HEK293T (cell line): ENCODE results near the gene ADGRB2.

Experiments used
- CTCF ChIA-PET: fragments of 350-600 bp; formaldehyde crosslinking; extraction: SDS; loops from one replicate; lab custom pipeline; 2021; ENCODE audit warnings: antibody characterized with exemption, inconsistent platforms; lab: Yijun Ruan, JAX
- POLR2A ChIA-PET: fragments of 350-600 bp; formaldehyde crosslinking; extraction: SDS; loops from one replicate; lab custom pipeline; 2020; ENCODE audit warnings: antibody characterized with exemption, inconsistent platforms; lab: Yijun Ruan, JAX
- DNase-seq: peaks from one replicate; pipeline ENCODE4 v3.0.0; 2012; ENCODE audit warnings: mixed read lengths; ENCODE audit errors: extremely low spot score
- ARNT ChIP-seq: fragments of 450-650 bp; IDR thresholded peaks from 2 replicates; pipeline ENCODE4 v1.6.1; 2017; ENCODE audit warnings: mild to moderate bottlenecking
- BHLHE40 ChIP-seq: fragments of 450-650 bp; IDR thresholded peaks from 2 replicates; pipeline ENCODE4 v1.6.1; 2016; ENCODE audit warnings: mild to moderate bottlenecking, moderate library complexity, borderline replicate concordance
- CTBP1 ChIP-seq: fragments of 450-650 bp; IDR thresholded peaks from 2 replicates; pipeline ENCODE4 v1.6.1; 2016; ENCODE audit warnings: borderline replicate concordance
- ELF4 ChIP-seq: fragments of 450-650 bp; IDR thresholded peaks from 2 replicates; pipeline ENCODE4 v1.6.1; 2017; ENCODE audit warnings: antibody characterized with exemption
- FOXA1 ChIP-seq: fragments of 450-650 bp; IDR thresholded peaks from 2 replicates; pipeline ENCODE4 v1.6.1; 2016; ENCODE audit warnings: mild to moderate bottlenecking
- FOXK2 ChIP-seq: fragments of 450-650 bp; IDR thresholded peaks from 2 replicates; pipeline ENCODE4 v1.6.1; 2016; ENCODE audit warnings: mild to moderate bottlenecking
- FOXM1 ChIP-seq: fragments of 450-650 bp; IDR thresholded peaks from 2 replicates; pipeline ENCODE4 v1.6.1; 2017; ENCODE audit warnings: mild to moderate bottlenecking, borderline replicate concordance
- HDGF ChIP-seq: fragments of 450-650 bp; IDR thresholded peaks from 2 replicates; pipeline ENCODE4 v1.6.1; 2017; ENCODE audit warnings: antibody characterized with exemption, borderline replicate concordance
- L3MBTL2 ChIP-seq: fragments of 450-650 bp; conservative IDR thresholded peaks from 2 replicates; pipeline ENCODE4 v1.6.1; 2016; ENCODE audit warnings: mild to moderate bottlenecking
- LEF1 ChIP-seq: fragments of 450-650 bp; IDR thresholded peaks from 2 replicates; pipeline ENCODE4 v1.6.1; 2017; ENCODE audit warnings: mild to moderate bottlenecking, borderline replicate concordance
- NFRKB ChIP-seq: fragments of 450-650 bp; IDR thresholded peaks from 2 replicates; pipeline ENCODE4 v1.6.1; 2016; ENCODE audit warnings: mild to moderate bottlenecking, moderate library complexity
- PKNOX1 ChIP-seq: fragments of 450-650 bp; IDR thresholded peaks from 2 replicates; pipeline ENCODE4 v1.6.1; 2016
- SP1 ChIP-seq: fragments of 450-650 bp; IDR thresholded peaks from 2 replicates; pipeline ENCODE4 v1.6.1; 2017
- SUZ12 ChIP-seq: fragments of 450-650 bp; IDR thresholded peaks from 2 replicates; pipeline ENCODE4 v1.6.1; 2016; ENCODE audit warnings: mild to moderate bottlenecking
- TARDBP ChIP-seq: fragments of 450-650 bp; IDR thresholded peaks from 2 replicates; pipeline ENCODE4 v1.6.1; 2016
- ZNF384 ChIP-seq: fragments of 450-650 bp; IDR thresholded peaks from 2 replicates; pipeline ENCODE4 v1.6.1; 2016

ADGRB2 gene

GRCh38 chr1:31779687-31780086 lies 15.5 kb upstream of the ADGRB2 start:
- no peak for DNase-seq
- TF ChIP-seq L3MBTL2, result no peak
- TF ChIP-seq FOXA1, result no peak
- TF ChIP-seq FOXK2, result no peak
- TF ChIP-seq BHLHE40, result no peak
- TF ChIP-seq CTBP1, result no peak
- no peak for TF ChIP-seq SP1
- no peak for TF ChIP-seq HDGF
- TF ChIP-seq LEF1, result no peak
- TF ChIP-seq ARNT, result no peak
- no peak for TF ChIP-seq NFRKB
- no peak for TF ChIP-seq ELF4
- TF ChIP-seq PKNOX1, result no peak
- TF ChIP-seq SUZ12, result no peak
- TF ChIP-seq TARDBP, result no peak
- no peak for TF ChIP-seq FOXM1
- no peak for TF ChIP-seq ZNF384
- POLR2A ChIA-PET, result no interaction called here
- CTCF ChIA-PET, result interaction anchor here (2.6 kb wide), 1 partner anchor 9 kb away, joined by 11 read pairs; no protein-coding TSS in a partner anchor

GRCh38 chr1:31778763-31779488 lies 14.8 kb upstream of the ADGRB2 start:
- TF ChIP-seq L3MBTL2, result no peak
- TF ChIP-seq FOXM1, result no peak
- no peak for TF ChIP-seq LEF1
- no peak for TF ChIP-seq PKNOX1
- TF ChIP-seq FOXA1, result no peak
- TF ChIP-seq ELF4, result no peak
- TF ChIP-seq SP1, result no peak
- TF ChIP-seq BHLHE40, result no peak
- TF ChIP-seq CTBP1, result no peak
- TF ChIP-seq HDGF, result no peak
- TF ChIP-seq NFRKB, result no peak
- TF ChIP-seq FOXK2, result no peak
- TF ChIP-seq TARDBP, result no peak
- CTCF ChIA-PET, result interaction anchor here (2.6 kb wide), 1 partner anchor 10 kb away, joined by 11 read pairs; no protein-coding TSS in a partner anchor
- no peak for DNase-seq
- POLR2A ChIA-PET, result no interaction called here

GRCh38 chr1:31776516-31776915 lies 12.4 kb upstream of the ADGRB2 start:
- ChIA-PET POLR2A (interaction anchor here (1.3 kb wide), 1 partner anchor 762 kb away, joined by 3 read pairs; the partner anchor contains the start of gene ZBTB8A), CTCF (interaction anchor here (1.3 kb wide), 1 partner anchor 12 kb away, joined by 7 read pairs; no protein-coding TSS in a partner anchor)
- DNase-seq, result no peak
- TF ChIP-seq FOXK2 (no peak), LEF1 (no peak), CTBP1 (no peak), SP1 (no peak), NFRKB (no peak)

- no peak for DNase-seq
- CTCF ChIA-PET, result interaction anchor here (0.6 to 1.3 kb wide), 2 partner anchors 13 to 155 kb away, joined by 3 to 7 read pairs; no protein-coding TSS in a partner anchor
- POLR2A ChIA-PET, result no interaction called here
- TF ChIP-seq TARDBP (no peak), PKNOX1 (no peak), LEF1 (no peak), ARNT (no peak), NFRKB (no peak), FOXM1 (no peak), HDGF (no peak)
Observed at GRCh38 chr1:31776032-31776431, 11.9 kb upstream of the ADGRB2 start.

- ChIA-PET POLR2A (no interaction called here), CTCF (interaction anchor here (0.6 to 1.3 kb wide), 2 partner anchors 14 to 155 kb away, joined by 3 to 7 read pairs; no protein-coding TSS in a partner anchor)
- TF ChIP-seq L3MBTL2, result no peak
- TF ChIP-seq CTBP1, result no peak
- TF ChIP-seq HDGF, result no peak
- TF ChIP-seq FOXA1, result no peak
- TF ChIP-seq ELF4, result no peak
- no peak for TF ChIP-seq NFRKB
- no peak for TF ChIP-seq FOXM1
- TF ChIP-seq ARNT, result no peak
- no peak for TF ChIP-seq SUZ12
- no peak for TF ChIP-seq ZNF384
- no peak for DNase-seq
Observed at GRCh38 chr1:31775210-31775999, 11.3 kb upstream of the ADGRB2 start.

- TF ChIP-seq FOXK2 (no peak), BHLHE40 (no peak)
- ChIA-PET CTCF (no interaction called here), POLR2A (no interaction called here)
- DNase-seq, result no peak
Observed at GRCh38 chr1:31774495-31774894, 10.4 kb upstream of the ADGRB2 start.
